Stimulated activated CD8-positive, alpha-beta memory T cell treated with anti-CD3 and anti-CD28 coated beads, Interleukin-2, amount 100 ng/mL, for 48 hours (primary cell): Measurements from ENCODE around the gene WDR37.

ENCODE experiments used
- DNase-seq, 2 donors: peaks; one replicate each; pipeline ENCODE4 v3.0.0-alpha.2; 2020; ENCODE audit warnings: low read depth in 2 of 2

Gene WDR37

DNA sequence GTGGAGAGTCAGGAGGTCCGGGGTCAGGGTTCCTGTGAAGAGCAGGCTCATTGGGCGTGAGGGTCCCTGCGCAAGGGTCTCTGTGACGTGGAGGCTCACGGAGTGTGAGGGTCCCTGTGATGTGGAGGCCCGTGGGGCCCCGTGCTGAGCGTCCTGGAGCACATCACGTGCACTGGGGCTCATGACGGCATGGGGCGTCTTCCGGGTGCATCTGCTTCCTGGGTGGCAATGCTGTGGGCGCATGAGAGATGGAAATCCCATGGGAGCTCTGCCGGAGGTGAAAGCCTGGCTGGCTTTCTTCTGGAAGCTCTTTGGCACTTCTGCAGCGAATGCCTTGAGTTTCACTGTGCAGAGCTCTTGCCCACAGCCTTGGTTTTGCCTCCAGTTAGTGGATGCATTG is 71.4 kb downstream of the WDR37 start:
- DNase-seq: no peak

GRCh38 chr10:1128115-1128514 is 71.9 kb downstream of the WDR37 start:
- DNase-seq: no peak

- DNase-seq: no peak
Observed at GRCh38 chr10:1128649-1129048, 72.5 kb downstream of the WDR37 start.

DNA sequence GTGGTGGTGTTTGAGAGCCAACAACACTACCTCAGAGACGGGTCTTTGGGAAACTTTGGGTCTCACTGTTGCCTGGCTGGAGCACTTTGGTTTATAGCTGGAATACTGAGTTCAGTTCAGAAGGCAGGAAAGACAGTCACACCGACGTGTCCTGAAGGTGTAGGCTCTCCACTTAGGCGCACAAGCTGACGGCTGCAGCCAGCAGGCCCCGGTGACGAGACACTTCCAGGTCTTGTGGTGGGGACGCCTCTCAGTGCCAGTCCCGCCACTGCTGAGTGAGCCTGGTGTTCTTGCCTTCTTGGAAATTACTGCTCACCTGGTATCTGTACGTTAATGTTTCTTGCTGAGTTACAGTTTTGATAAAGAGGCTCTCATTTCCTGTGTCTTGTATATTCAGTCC is 74.0 kb downstream of the WDR37 start:
- DNase-seq: no peak

DNA sequence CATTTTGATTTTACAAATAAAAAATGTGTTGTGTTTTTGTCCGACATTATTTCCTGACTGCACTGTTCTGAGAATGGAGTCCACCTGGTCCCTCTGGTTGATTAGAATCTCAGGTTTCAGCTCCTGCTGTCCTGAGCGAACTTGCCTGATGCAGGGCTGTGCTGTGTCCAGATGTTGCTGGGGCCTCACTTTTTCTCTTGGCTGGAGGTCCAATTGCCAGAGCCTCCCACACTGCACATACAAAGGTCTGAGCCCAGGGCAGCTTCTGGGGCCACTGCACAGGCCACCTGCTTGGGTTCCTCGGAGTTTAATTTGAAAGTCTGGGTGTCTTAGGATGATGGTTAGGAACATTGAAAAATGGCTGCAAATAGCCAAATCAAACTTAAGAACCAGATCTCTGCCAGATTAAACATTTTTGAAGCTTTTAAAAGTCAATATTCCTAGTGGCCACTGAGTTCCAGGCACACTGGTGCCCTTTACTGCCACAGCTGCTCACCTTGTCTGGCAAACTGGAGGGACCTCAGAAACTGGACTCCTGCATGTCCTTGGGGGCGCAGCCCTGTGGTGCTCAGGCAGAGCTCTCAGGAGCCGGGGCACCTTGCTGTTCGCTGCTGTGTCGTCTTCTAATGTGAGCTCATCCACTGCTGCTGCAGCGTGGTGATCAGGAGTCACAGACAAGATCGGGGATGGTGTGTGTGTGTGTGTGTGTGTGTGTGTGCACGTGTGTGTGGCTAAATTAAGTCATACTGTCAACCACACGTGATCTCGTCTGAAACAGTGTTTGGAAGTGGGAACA is 75.0 kb downstream of the WDR37 start:
- no peak for DNase-seq

GRCh38 chr10:1132584-1132983 is 76.4 kb downstream of the WDR37 start:
- no peak for DNase-seq

- no peak for DNase-seq
Observed at GRCh38 chr10:1133495-1134045, 77.4 kb downstream of the WDR37 start.

DNA sequence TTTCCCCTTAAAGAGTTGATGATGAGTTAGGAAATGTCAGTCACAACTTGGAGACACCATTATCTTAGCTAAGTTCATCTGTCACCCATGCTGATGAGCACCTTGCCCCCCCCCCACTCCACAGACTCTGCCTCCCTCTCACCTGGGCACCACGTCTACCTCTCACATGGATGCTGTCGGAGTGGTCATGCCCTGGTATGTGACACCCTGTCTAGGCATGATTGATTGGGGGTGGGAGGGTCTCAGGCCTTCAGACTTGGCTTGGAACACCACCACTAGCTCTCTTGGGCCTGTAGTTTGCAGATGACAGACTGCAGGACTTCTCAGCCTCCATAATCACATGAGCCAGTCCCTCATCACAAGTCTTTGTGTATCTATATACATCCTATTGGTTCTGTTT is 78.0 kb downstream of the WDR37 start:
- no peak for DNase-seq

DNA sequence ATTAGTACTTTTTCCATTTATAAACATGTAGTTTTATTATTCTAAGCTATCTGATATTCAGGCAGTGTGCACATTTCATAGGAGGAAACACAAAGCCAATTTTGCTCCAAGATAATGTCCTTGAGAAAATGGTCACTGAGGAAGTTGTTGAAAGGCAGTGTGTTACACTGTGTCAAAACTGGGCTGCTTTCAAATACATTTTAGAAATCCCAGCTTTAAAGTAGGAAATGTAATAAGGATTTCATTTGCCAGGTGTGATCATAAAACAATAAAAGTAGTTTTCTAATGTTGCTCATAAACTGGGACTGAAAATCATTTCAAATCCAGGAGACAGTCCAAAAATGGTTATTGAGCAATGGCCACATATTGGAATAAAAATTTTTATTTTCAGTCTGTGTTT is 80.1 kb downstream of the WDR37 start:
- no peak for DNase-seq

DNA sequence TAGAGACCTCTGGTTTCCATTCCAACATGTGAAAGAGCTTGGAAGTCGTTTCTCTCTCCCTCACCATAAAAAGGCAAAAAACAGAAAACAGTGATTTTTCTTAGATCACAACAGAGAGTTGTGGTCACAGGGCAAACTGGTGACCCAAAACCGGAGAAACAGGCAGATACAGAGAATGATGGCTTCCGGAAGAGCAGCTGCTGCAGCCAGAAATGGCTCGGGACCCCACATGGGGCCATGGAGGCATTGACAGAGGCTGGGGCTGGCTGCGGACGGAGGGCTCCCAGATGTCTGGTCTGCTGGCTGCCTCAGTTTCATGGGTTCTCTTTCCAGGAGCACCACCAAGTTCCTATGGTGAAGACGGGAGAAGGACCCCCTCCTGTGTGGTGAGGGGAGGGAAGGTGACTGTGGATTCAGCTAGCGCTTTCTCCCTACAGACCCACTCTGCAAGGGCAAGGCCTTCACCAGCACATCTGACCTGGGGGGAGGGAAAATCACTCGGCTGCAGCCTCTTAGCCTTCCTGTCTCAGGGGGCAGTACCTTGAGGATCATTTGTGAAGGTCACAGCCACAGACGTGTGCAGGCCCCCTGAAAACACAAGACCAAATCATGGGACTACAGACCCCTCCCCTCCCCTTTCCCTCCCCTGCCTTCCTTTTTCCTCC is 81.4 kb downstream of the WDR37 start:
- no peak for DNase-seq

DNA sequence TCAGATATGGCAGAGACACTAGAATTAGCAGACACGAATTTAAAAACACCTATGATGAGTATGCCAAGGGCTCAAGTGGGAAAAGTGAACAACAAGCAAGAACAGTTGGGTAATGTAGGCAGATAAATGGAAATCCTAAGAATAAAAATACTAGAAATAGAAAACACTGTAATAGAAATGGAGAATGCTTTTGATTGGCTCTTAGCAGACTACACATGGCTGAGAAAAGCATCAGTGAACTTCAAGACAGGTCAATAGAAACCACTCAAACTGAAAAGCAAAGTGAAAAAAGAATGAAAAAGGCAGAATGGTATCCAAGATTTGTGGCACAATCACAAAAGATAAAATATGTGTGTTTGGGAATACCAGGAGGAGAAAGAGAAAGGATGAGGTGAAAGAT is 82.3 kb downstream of the WDR37 start:
- no peak for DNase-seq

DNA sequence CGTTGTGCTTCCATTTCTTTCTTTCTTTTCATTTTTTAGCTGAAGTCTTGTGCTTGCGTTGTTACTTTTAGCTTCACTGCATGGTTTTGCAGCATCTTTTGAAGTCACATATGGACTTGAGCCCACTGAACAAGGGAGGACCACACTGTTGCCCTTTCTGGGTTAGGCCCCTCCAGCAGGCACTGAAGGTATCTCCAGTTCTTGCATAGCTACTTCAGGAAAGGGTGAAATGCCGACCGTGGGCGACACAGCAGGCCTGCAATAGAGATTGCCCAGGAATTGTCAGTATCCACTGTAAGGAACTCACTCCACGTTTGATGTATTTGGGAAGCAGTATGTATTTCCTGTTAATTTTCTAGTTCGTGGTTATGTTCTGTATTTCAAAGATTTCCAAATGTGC is 85.1 kb downstream of the WDR37 start:
- DNase-seq: no peak

DNA sequence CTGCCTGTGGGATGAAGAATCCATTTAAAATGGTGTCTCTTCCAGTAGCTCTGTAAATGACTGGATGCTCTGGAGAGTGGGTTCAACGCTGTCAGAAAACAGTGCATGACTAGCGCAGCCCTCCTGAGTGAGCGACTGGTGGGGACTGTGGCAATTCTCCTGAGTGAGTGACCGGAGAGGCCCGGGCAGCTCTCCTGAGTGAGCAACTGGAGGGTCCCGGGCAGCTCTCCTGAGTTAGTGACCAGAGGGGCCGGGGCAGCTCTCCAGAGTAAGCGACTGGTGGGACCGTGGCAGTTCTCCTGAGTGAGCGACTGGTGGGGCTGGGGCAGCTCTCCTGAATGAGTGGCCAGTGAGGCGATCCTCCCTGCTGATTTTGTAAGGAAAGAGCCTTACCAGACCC is 85.5 kb downstream of the WDR37 start:
- no peak for DNase-seq

- DNase-seq: no peak
Observed at GRCh38 chr10:1142596-1142995, 86.4 kb downstream of the WDR37 start.

DNA sequence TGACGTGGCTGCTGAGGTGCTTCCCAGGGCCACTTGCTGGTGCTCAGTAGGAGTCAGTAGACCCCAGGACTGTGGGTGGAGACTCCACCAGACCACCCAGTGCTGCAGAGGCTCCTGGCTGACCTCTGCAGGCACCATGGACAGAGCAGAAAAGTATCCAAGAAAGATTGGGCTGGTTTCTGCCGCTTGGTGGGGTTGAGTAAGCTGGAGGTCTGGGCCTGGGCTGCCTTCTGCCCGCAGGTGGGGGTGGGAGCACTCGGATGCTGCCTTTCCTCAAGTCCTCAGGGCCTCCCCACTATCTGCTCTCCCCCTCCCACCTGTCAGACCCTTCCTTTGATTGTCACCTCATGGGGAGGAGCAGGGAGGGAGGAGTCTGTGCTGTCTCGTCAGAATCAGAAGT is 91.6 kb downstream of the WDR37 start:
- DNase-seq: no peak

GRCh38 chr10:1148855-1149605 is 92.8 kb downstream of the WDR37 start:
- DNase-seq: no peak

GRCh38 chr10:1149793-1150637 is 93.8 kb downstream of the WDR37 start:
- DNase-seq: peak in 1 of 2 donors; percentile 8

DNA sequence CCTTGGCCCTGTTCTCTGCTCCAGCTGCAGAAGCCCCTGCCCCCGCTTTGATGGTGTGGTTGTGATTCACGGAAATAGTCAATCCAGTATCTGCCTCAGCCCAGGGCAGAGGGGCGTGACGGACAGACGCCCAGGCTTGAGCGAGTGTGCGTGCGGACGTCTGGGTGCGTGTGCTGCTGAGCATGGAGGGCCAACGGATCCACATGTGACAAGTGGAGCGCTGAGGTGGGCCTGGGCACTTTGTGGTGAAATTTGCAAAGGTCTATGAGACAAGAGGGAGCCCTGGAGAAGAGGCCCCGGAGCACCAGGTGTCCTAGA is 94.4 kb downstream of the WDR37 start:
- no peak for DNase-seq

DNA sequence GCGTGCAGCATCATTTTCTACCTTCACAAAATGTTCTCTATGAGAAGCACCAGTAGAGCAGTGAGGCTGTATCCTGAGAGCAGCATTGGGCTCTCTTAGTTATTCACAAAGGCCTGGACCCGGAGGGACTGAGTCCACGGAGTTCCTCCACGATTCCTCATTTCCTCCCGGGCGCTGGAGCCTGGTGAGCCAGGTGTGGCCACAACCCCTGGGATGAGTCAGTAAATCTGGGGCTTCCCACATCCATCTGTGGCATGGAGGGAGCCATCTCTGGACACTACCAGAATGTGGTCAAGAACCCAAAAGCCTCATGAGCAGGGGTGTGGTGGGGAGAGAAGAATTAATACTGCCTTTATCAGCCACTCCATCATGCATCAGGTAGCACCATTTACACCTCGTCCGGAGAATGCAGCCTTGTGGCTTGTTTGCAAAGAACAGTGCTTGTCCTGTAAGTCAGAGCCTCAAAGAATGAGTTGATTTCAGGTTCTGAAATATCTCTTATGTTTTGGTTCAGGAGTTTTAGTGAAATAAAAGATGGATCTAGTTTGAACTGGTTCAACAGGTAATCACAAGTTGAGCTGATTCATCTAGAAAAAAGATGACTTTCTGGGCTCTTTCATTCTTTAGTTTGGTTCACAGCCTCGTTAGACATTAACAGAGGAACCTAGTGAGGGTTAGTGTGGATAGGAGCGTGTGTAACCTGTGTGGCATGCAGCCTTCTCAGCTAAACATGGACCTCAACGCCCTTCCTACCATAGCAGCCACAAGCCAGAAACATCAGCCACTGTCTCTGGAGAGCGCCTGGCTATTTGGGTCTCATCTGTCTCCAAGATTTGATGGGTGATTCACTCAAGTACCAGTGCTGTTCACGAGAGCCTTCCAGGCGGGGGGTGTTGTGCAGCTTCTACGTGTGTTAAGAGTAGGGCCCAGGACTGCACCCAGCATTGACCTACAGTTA is 95.2 kb downstream of the WDR37 start:
- DNase-seq: no peak

- no peak for DNase-seq
Observed at GRCh38 chr10:1152386-1153250, 96.4 kb downstream of the WDR37 start.
